Endothelial cell of umbilical vein (primary cell): Measurements from ENCODE around the gene PRKACB. TPM values are rescaled to one million over a fixed set of nuclear protein-coding genes. Genes with fewer than 3 reads are reported as not detected.

Source experiments
- BruUV-seq: library from RNA; stranded (reverse); fragments of 400-500 nt; replicated peaks from 2 replicates; lab custom pipeline; 2021; lab: Mats Ljungman, UMichigan
- CTCF ChIA-PET: fragments of 300-600, 350-600 bp; sonication (Branson Sonifier 250); formaldehyde crosslinking; loops from one replicate; lab custom pipeline; 2021; ENCODE audit warnings: antibody characterized with exemption, inconsistent platforms; lab: Charles Lee
- POLR2A ChIA-PET: fragments of 300-600, 350-600 bp; sonication (Branson Sonifier 250); formaldehyde crosslinking; loops from one replicate; lab custom pipeline; 2021; ENCODE audit warnings: antibody characterized with exemption, inconsistent platforms; lab: Charles Lee
- DNase-seq: peaks from one replicate; pipeline ENCODE4 v3.0.0-alpha.2; 2011; ENCODE audit warnings: low read depth, low spot score
- FAIRE-seq: peaks from 2 replicates; lab custom pipeline; 2011; peaks lifted over from hg19 to GRCh38; lab: Jason Lieb, UNC
- H2AFZ ChIP-seq: 2 replicates; pipeline ENCODE4 v1.6.0; 2012; ENCODE audit warnings: low read depth, low read length, control low read depth, inconsistent platforms
- H3K27ac ChIP-seq: 2 replicates; pipeline ENCODE4 v1.5.1; 2011; ENCODE audit warnings: low read depth, mild to moderate bottlenecking, control low read depth, low read length, moderate library complexity; ENCODE audit not compliant: insufficient read depth
- H3K27me3 ChIP-seq, 2 experiments: 2 replicates each; pipeline versions ENCODE4 v1.6.0 to v1.6.1; 2011; ENCODE audit warnings: low read length in 2 of 2, mixed read lengths in 1 of 2; ENCODE audit not compliant: control insufficient read depth in 2 of 2, insufficient read depth in 2 of 2
- H3K36me3 ChIP-seq, 2 experiments: 2 replicates in 1 of 2; 3 replicates in 1 of 2; pipeline ENCODE4 v1.5.1; 2011; ENCODE audit warnings: low read length in 2 of 2, mild to moderate bottlenecking in 1 of 2, moderate library complexity in 1 of 2; ENCODE audit not compliant: control insufficient read depth in 2 of 2, insufficient read depth in 2 of 2; ENCODE audit errors: extremely low read depth in 1 of 2
- H3K4me1 ChIP-seq: 3 replicates; pipeline ENCODE4 v1.5.1; 2011; ENCODE audit warnings: mild to moderate bottlenecking, low read length; ENCODE audit not compliant: control insufficient read depth, insufficient read depth; ENCODE audit errors: extremely low read depth
- H3K4me2 ChIP-seq: 2 replicates; pipeline ENCODE4 v1.6.1; 2011; ENCODE audit warnings: low read length, control low read depth, mixed read lengths; ENCODE audit not compliant: insufficient read depth
- H3K4me3 ChIP-seq, 3 experiments: fragments of 200-600 bp in 1 of 3; sonication (generic), shearing (Covaris generic) in 1 of 3; replicated peaks in 1 of 3; 2 replicates each; pipeline ENCODE4 v1.5.1; 2011 to 2016; ENCODE audit warnings: control low read depth in 3 of 3, low read length in 3 of 3, mild to moderate bottlenecking in 2 of 3, inconsistent platforms in 1 of 3, low read depth in 1 of 3, moderate library complexity in 1 of 3; ENCODE audit not compliant: insufficient read depth in 1 of 3
- H3K79me2 ChIP-seq: 2 replicates; pipeline ENCODE4 v1.6.0; 2012; ENCODE audit warnings: low read length, inconsistent platforms; ENCODE audit not compliant: control insufficient read depth, insufficient read depth
- H3K9ac ChIP-seq: replicated peaks from 2 replicates; pipeline ENCODE3; 2011; ENCODE audit warnings: low read length, control low read depth; ENCODE audit not compliant: insufficient read depth; ENCODE audit errors: extremely low read depth
- H3K9me1 ChIP-seq: replicated peaks from 3 replicates; pipeline ENCODE4 v1.6.0; 2011; ENCODE audit warnings: mild to moderate bottlenecking, low read length; ENCODE audit not compliant: control insufficient read depth, insufficient read depth; ENCODE audit errors: extremely low read depth
- H3K9me3 ChIP-seq: replicated peaks from 2 replicates; pipeline ENCODE4 v1.5.1; 2012; ENCODE audit warnings: low read length, inconsistent platforms; ENCODE audit not compliant: control insufficient read depth, insufficient read depth
- H4K20me1 ChIP-seq: replicated peaks from 2 replicates; pipeline ENCODE3; 2011; ENCODE audit warnings: mild to moderate bottlenecking, low read length; ENCODE audit not compliant: control insufficient read depth, insufficient read depth; ENCODE audit errors: extremely low read depth
- CTCF ChIP-seq, 2 donors: IDR thresholded peaks; 1 replicate in 1 of 2; 2 replicates in 1 of 2; pipeline ENCODE4 v1.5.1; 2011; ENCODE audit warnings: low read length in 2 of 2, mild to moderate bottlenecking in 2 of 2, moderate library complexity in 2 of 2, control low read depth in 1 of 2, inconsistent platforms in 1 of 2, low read depth in 1 of 2; ENCODE audit not compliant: insufficient read depth in 1 of 2; ENCODE audit errors: extremely low read depth in 1 of 2
- EZH2 ChIP-seq: IDR thresholded peaks from 2 replicates; pipeline ENCODE4 v1.6.1; 2012; ENCODE audit warnings: borderline replicate concordance, low read depth, mild to moderate bottlenecking, moderate library complexity, low read length, inconsistent platforms; ENCODE audit not compliant: severe bottlenecking
- GATA2 ChIP-seq: IDR thresholded peaks from 2 replicates; pipeline ENCODE4 v1.7.0; 2011; ENCODE audit warnings: low read depth, mild to moderate bottlenecking, moderate library complexity, mixed read lengths, low read length; ENCODE audit not compliant: insufficient read length, insufficient read depth
- MYC ChIP-seq: IDR thresholded peaks from one replicate; pipeline ENCODE4 v1.6.1; 2011; ENCODE audit warnings: mild to moderate bottlenecking, low read depth, low read length
- POLR2AphosphoS5 ChIP-seq: IDR thresholded peaks from 2 replicates; pipeline ENCODE4 v1.6.1; 2012; ENCODE audit warnings: low read depth, mild to moderate bottlenecking, control low read depth, low read length, moderate library complexity; ENCODE audit not compliant: insufficient read depth
- dilution Hi-C: fragments of 300-500 bp; cut with MboI; formaldehyde crosslinking; loops from one replicate; pipeline ENCODE4 v1.15.0; 2019; ENCODE audit warnings: low sequenced_read_pairs; ENCODE audit not compliant: extremely low pct_ligation_motif_present
- intact Hi-C: fragments of 100-400 bp; cut with micrococcal nuclease; formaldehyde crosslinking; loops from one replicate; pipeline ENCODE4 v1.10.0; 2022
- polyA plus RNA-seq, 4 experiments: library from polyadenylated mRNA; depleted of rRNA in 3 of 4; stranded (reverse) in 3 of 4; unstranded in 1 of 4; fragments of >200 nt; gene quantifications; 2 replicates each; pipeline versions ENCODE4 v1.2.1 to v1.2.3, GENCODE V29; 2011 to 2012; ENCODE audit warnings: missing spikeins in 1 of 4
- total RNA-seq: library from RNA; stranded (reverse); gene quantifications from 2 replicates; pipeline ENCODE4 v1.2.3, GENCODE V29; 2021
- TF ChIP-seq, protein P1 (sequence below): IDR thresholded peaks from 2 replicates; pipeline ENCODE4 v1.6.1; 2011; ENCODE audit not compliant: insufficient read depth, insufficient read length

The PRKACB gene
- total and polyA plus RNA-seq, 2 donors (not counting 3 experiments of a cell fraction or from before 2014, with no cell fraction given) = 19.1 to 77.5 TPM

DNA sequence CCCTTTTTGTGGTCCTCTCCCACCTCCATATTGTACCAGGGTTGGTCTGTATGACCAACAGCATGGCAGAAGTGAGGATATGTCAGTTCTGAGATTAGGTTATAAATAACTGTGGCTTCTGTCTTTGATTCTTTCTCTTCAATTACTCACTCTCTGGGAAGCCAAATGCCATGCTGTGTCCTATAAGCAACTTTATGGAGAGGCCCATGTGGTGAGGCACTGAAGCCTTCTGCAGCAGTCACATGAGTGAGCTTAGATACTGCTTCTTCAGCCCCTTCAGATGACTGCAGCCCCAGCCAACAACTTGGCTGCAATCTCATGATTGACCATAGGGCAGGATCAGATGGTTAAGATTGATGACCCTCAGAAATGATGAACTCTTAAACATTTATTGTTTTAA is 123.4 kb downstream of the PRKACB start:
- intact Hi-C loops (no loop called here), dilution Hi-C loops (no loop called here)
- Histone ChIP-seq H3K79me2 (no peaks in the 10 kb centered on the region), H3K9me1 (no peaks in the 10 kb centered on the region), H3K4me1 (peaks cover 5% of the 10 kb centered on the region), H3K27me3 (no peaks in the 10 kb centered on the region), H2AFZ (no peak overlapping the region), H3K27ac (no peak overlapping the region), H3K9ac (no peak overlapping the region), H3K9me3 (no peaks in the 10 kb centered on the region), H4K20me1 (no peaks in the 10 kb centered on the region), H3K4me3 (no peak overlapping the region), H3K4me2 (no peak overlapping the region), H3K36me3 (no peaks in the 10 kb centered on the region)
- no TSS peak for BruUV-seq
- ChIA-PET POLR2A (no interaction called here), CTCF (no interaction called here)
- DNase-seq (no peak), FAIRE-seq (no peak)
- TF ChIP-seq CTCF (IDR thresholded peaks at IDR 0.05; ENCODE audit: extremely low read depth in 1 of 2, insufficient read depth in 1 of 2, low read depth in 1 of 2, low read length in 2 of 2) (no peak), GATA2 (no peak), POLR2AphosphoS5 (no peak), EZH2 (no peak), MYC (no peak)
- TF ChIP-seq, protein P1, sequence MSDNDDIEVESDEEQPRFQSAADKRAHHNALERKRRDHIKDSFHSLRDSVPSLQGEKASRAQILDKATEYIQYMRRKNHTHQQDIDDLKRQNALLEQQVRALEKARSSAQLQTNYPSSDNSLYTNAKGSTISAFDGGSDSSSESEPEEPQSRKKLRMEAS = no peak
